Muscle layer of colon (tissue), 2 donors: ENCODE measurements around the gene TRABD.

Experiments used
- H3K27ac ChIP-seq: one replicate; pipeline ENCODE4 v1.7.0; 2013; ENCODE audit warnings: low read depth, mild to moderate bottlenecking, low read length, moderate library complexity
- H3K27me3 ChIP-seq, 2 donors: one replicate each; pipeline ENCODE4 v1.7.0; 2013; ENCODE audit warnings: low read length in 2 of 2, mild to moderate bottlenecking in 2 of 2; ENCODE audit not compliant: insufficient read depth in 2 of 2, control insufficient read depth in 1 of 2
- H3K36me3 ChIP-seq: one replicate; pipeline ENCODE4 v1.7.0; 2013; ENCODE audit warnings: mild to moderate bottlenecking, low read length; ENCODE audit not compliant: insufficient read depth
- H3K4me1 ChIP-seq: one replicate; pipeline ENCODE4 v1.7.0; 2013; ENCODE audit warnings: mild to moderate bottlenecking, low read length; ENCODE audit not compliant: insufficient read depth
- H3K4me3 ChIP-seq, 2 donors: one replicate each; pipeline ENCODE4 v1.7.0; 2013; ENCODE audit warnings: low read length in 2 of 2, low read depth in 1 of 2, mild to moderate bottlenecking in 1 of 2, moderate library complexity in 1 of 2
- H3K9ac ChIP-seq: one replicate; pipeline ENCODE4 v1.7.0; 2013; ENCODE audit warnings: low read length
- H3K9me3 ChIP-seq: one replicate; pipeline ENCODE4 v1.7.0; 2013; ENCODE audit warnings: mild to moderate bottlenecking, low read length
- donor health status: abdominal sarcoma.
- donor health status: Adenocarcinoma of cecum.

Gene TRABD

GRCh38 chr22:50229370-50229769 lies 43.7 kb downstream of the TRABD start:
- Histone ChIP-seq H3K36me3 (peaks cover 36% of the 10 kb centered on the region), H3K27ac (no peak overlapping the region), H3K4me1 (no peaks in the 10 kb centered on the region), H3K4me3 (no peak overlapping the region), H3K9me3 (no peaks in the 10 kb centered on the region), H3K9ac (no peak overlapping the region), H3K27me3 (no peaks in the 10 kb centered on the region)

GRCh38 chr22:50232481-50233151 lies 46.9 kb downstream of the TRABD start:
- no peaks in the 10 kb centered on the region for H3K27me3 ChIP-seq
- no peak overlapping the region for H3K27ac ChIP-seq
- no peaks in the 10 kb centered on the region for H3K9me3 ChIP-seq
- peaks cover 16% of the 10 kb centered on the region for H3K36me3 ChIP-seq
- H3K9ac ChIP-seq = no peak overlapping the region
- no peak overlapping the region for H3K4me3 ChIP-seq
- no peaks in the 10 kb centered on the region for H3K4me1 ChIP-seq

GRCh38 chr22:50233223-50233622 lies 47.5 kb downstream of the TRABD start:
- Histone ChIP-seq H3K27me3 (no peaks in the 10 kb centered on the region), H3K4me1 (no peaks in the 10 kb centered on the region), H3K36me3 (peaks cover 16% of the 10 kb centered on the region), H3K9ac (no peak overlapping the region), H3K9me3 (no peaks in the 10 kb centered on the region), H3K27ac (no peak overlapping the region), H3K4me3 (no peak overlapping the region)

- Histone ChIP-seq H3K9me3 (no peaks in the 10 kb centered on the region), H3K4me3 (no peak overlapping the region), H3K9ac (no peak overlapping the region), H3K27me3 (no peaks in the 10 kb centered on the region), H3K36me3 (peaks cover 23% of the 10 kb centered on the region), H3K4me1 (no peaks in the 10 kb centered on the region), H3K27ac (no peak overlapping the region)
Measured at GRCh38 chr22:50236731-50237409, 51.2 kb downstream of the TRABD start.

- no peaks in the 10 kb centered on the region for H3K9me3 ChIP-seq
- no peak overlapping the region for H3K9ac ChIP-seq
Measured at GRCh38 chr22:50238755-50239154, 53.0 kb downstream of the TRABD start.

GRCh38 chr22:50242406-50242949 lies 56.8 kb downstream of the TRABD start:
- no peaks in the 10 kb centered on the region for H3K27me3 ChIP-seq
- peak overlapping the region in 1 of 2 donors; percentile 47 for H3K4me3 ChIP-seq
- peaks cover 22% of the 10 kb centered on the region for H3K4me1 ChIP-seq
- H3K9me3 ChIP-seq = no peaks in the 10 kb centered on the region
- peaks cover 25% of the 10 kb centered on the region for H3K36me3 ChIP-seq
- no peak overlapping the region for H3K27ac ChIP-seq
- no peak overlapping the region for H3K9ac ChIP-seq

More at GRCh38 chr22:50238755-50239154, 53.0 kb downstream of the TRABD start:
- Histone ChIP-seq H3K36me3 (peaks cover 16% of the 10 kb centered on the region), H3K4me3 (no peak overlapping the region), H3K27ac (no peak overlapping the region), H3K27me3 (no peaks in the 10 kb centered on the region), H3K4me1 (peaks cover 9% of the 10 kb centered on the region)

- Histone ChIP-seq H3K27ac (peak overlapping the region; percentile 97), H3K4me3 (peak overlapping the region; percentile 84 to 89), H3K9ac (peak overlapping the region; percentile 85), H3K9me3 (no peaks in the 10 kb centered on the region), H3K27me3 (no peaks in the 10 kb centered on the region), H3K4me1 (peaks cover 22% of the 10 kb centered on the region), H3K36me3 (peaks cover 22% of the 10 kb centered on the region)
Measured at GRCh38 chr22:50243685-50244419, 58.1 kb downstream of the TRABD start.

- Histone ChIP-seq H3K27me3 (no peaks in the 10 kb centered on the region), H3K4me1 (peaks cover 25% of the 10 kb centered on the region), H3K36me3 (peaks cover 15% of the 10 kb centered on the region), H3K4me3 (peak within 1 kb of the TSS; percentile 84 to 89), H3K9ac (peak within 1 kb of the TSS; percentile 85), H3K27ac (peak within 1 kb of the TSS; percentile 97), H3K9me3 (no peaks in the 10 kb centered on the region)
Measured at GRCh38 chr22:50244420-50245213, 58.9 kb downstream of the TRABD start, which contains the start of gene TUBGCP6. TUBGCP6 (minus strand) TSS chr22:50245023; CDS start chr22:50244459, 564 bp downstream.

- Histone ChIP-seq H3K9ac (peak overlapping the region; percentile 85), H3K4me1 (peaks cover 33% of the 10 kb centered on the region), H3K36me3 (peaks cover 9% of the 10 kb centered on the region), H3K4me3 (peak overlapping the region; percentile 84 to 89), H3K9me3 (no peaks in the 10 kb centered on the region), H3K27ac (peak overlapping the region; percentile 97), H3K27me3 (no peaks in the 10 kb centered on the region)
Measured at GRCh38 chr22:50245214-50246072, 59.7 kb downstream of the TRABD start.
